Neural cell (in vitro differentiated cells): Measurements from ENCODE around the gene TMEM63B. TPM values are rescaled to one million over a fixed set of nuclear protein-coding genes. Genes with fewer than 3 reads are reported as not detected.

Source experiments
- H2AFZ ChIP-seq: fragments of 200-600, 300-800 bp; sonication (generic), shearing (Covaris generic); 2 replicates; pipeline ENCODE4 v1.6.0; 2014; ENCODE audit warnings: low read depth, mild to moderate bottlenecking, antibody characterized with exemption, low read length, moderate library complexity
- H3F3A ChIP-seq: fragments of 200-600 bp; shearing (Covaris generic); 2 replicates; pipeline ENCODE4 v1.6.1; 2016; ENCODE audit warnings: mild to moderate bottlenecking, moderate library complexity, mixed read lengths, antibody characterized with exemption, low read length; ENCODE audit not compliant: insufficient read depth, poor library complexity, severe bottlenecking
- H3K27ac ChIP-seq: fragments of 200-600, 300-800 bp; sonication (generic), shearing (Covaris generic); 2 replicates; pipeline ENCODE4 v1.5.1; 2014; ENCODE audit warnings: mild to moderate bottlenecking, low read length, moderate library complexity
- H3K27me3 ChIP-seq: fragments of 300-800, 200-600 bp; sonication (generic), shearing (Covaris generic); 2 replicates; pipeline ENCODE4 v1.6.0; 2014; ENCODE audit warnings: mild to moderate bottlenecking, low read depth, low read length, moderate library complexity; ENCODE audit not compliant: insufficient read depth
- H3K36me3 ChIP-seq: fragments of 300-800, 200-600 bp; sonication (generic), shearing (Covaris generic); 2 replicates; pipeline ENCODE4 v1.5.1; 2014; ENCODE audit warnings: mild to moderate bottlenecking, antibody characterized with exemption, low read length, moderate library complexity; ENCODE audit not compliant: insufficient read depth
- H3K4me2 ChIP-seq: fragments of 300-800, 200-600 bp; sonication (generic), shearing (Covaris generic); 2 replicates; pipeline ENCODE4 v1.6.0; 2014; ENCODE audit warnings: mild to moderate bottlenecking, low read length
- H3K4me3 ChIP-seq: fragments of 300-800, 200-600 bp; sonication (generic), shearing (Covaris generic); 2 replicates; pipeline ENCODE4 v1.5.1; 2014; ENCODE audit warnings: mild to moderate bottlenecking, low read length, moderate library complexity
- H3K79me2 ChIP-seq: fragments of 200-600 bp; shearing (Covaris generic); replicated peaks from 2 replicates; pipeline ENCODE4 v1.6.0; 2014; ENCODE audit warnings: mild to moderate bottlenecking, low read length, moderate library complexity; ENCODE audit not compliant: insufficient read depth
- H3K9ac ChIP-seq: fragments of 300-800, 200-600 bp; sonication (generic), shearing (Covaris generic); 2 replicates; pipeline ENCODE4 v1.6.1; 2016; ENCODE audit warnings: mild to moderate bottlenecking, low read length, mixed read lengths
- H3K9me2 ChIP-seq: fragments of 200-600 bp; shearing (Covaris generic); 2 replicates; pipeline ENCODE4 v1.6.1; 2016; ENCODE audit warnings: mild to moderate bottlenecking, low read length, mixed read lengths; ENCODE audit not compliant: insufficient read depth
- H3K9me3 ChIP-seq: fragments of 200-600, 300-800 bp; sonication (generic), shearing (Covaris generic); 2 replicates; pipeline ENCODE4 v1.6.1; 2016; ENCODE audit warnings: mild to moderate bottlenecking, mixed run types, low read length, moderate library complexity, mixed read lengths
- H4K20me1 ChIP-seq: fragments of 200-600 bp; shearing (Covaris generic); 2 replicates; pipeline ENCODE4 v1.6.1; 2016; ENCODE audit warnings: mild to moderate bottlenecking, mixed run types; ENCODE audit not compliant: insufficient read depth
- EP300 ChIP-seq: fragments of 450-650 bp; conservative IDR thresholded peaks from 2 replicates; pipeline ENCODE4 v1.6.1; 2014; ENCODE audit warnings: antibody characterized with exemption, mild to moderate bottlenecking, moderate library complexity; ENCODE audit not compliant: poor library complexity, severe bottlenecking
- EZH2 ChIP-seq: fragments of 200-600, 300-800 bp; shearing (Covaris generic), sonication (generic); IDR thresholded peaks from 2 replicates; pipeline ENCODE4 v1.6.1; 2014; ENCODE audit warnings: antibody characterized with exemption, low read length, borderline replicate concordance, mild to moderate bottlenecking; ENCODE audit not compliant: insufficient read depth, poor library complexity, severe bottlenecking
- MXI1 ChIP-seq: fragments of 450-650 bp; conservative IDR thresholded peaks from 2 replicates; pipeline ENCODE4 v1.6.1; 2014; ENCODE audit warnings: antibody characterized with exemption, mild to moderate bottlenecking; ENCODE audit not compliant: poor library complexity, severe bottlenecking
- POLR2AphosphoS5 ChIP-seq: IDR thresholded peaks from 2 replicates; pipeline ENCODE4 v1.6.1; 2012
- RAD21 ChIP-seq: fragments of 450-650 bp; conservative IDR thresholded peaks from 2 replicates; pipeline ENCODE4 v1.6.1; 2014; ENCODE audit warnings: antibody characterized with exemption, mild to moderate bottlenecking, moderate library complexity
- SMC3 ChIP-seq: fragments of 450-650 bp; conservative IDR thresholded peaks from 2 replicates; pipeline ENCODE4 v1.6.1; 2014; ENCODE audit warnings: antibody characterized with exemption, mild to moderate bottlenecking, moderate library complexity; ENCODE audit not compliant: poor library complexity
- TAF1 ChIP-seq: IDR thresholded peaks from 2 replicates; pipeline ENCODE4 v1.6.1; 2012; ENCODE audit warnings: low read depth
- polyA plus RNA-seq: library from polyadenylated mRNA; depleted of rRNA; stranded (reverse); fragments of >200 nt; gene quantifications from 2 replicates; pipeline ENCODE4 v1.2.3, GENCODE V29; 2014
- TF ChIP-seq, protein P1 (sequence below): IDR thresholded peaks from 2 replicates; pipeline ENCODE4 v1.6.1; 2012; ENCODE audit warnings: borderline replicate concordance
- TF ChIP-seq, protein P2 (sequence below): fragments of 450-650 bp; IDR thresholded peaks from 2 replicates; pipeline ENCODE4 v1.5.1; 2014; ENCODE audit warnings: antibody characterized with exemption, mild to moderate bottlenecking, moderate library complexity; ENCODE audit not compliant: poor library complexity, severe bottlenecking

The TMEM63B gene
- polyA plus RNA-seq, 1 donor from 2014 or later, result 49.9 TPM

DNA sequence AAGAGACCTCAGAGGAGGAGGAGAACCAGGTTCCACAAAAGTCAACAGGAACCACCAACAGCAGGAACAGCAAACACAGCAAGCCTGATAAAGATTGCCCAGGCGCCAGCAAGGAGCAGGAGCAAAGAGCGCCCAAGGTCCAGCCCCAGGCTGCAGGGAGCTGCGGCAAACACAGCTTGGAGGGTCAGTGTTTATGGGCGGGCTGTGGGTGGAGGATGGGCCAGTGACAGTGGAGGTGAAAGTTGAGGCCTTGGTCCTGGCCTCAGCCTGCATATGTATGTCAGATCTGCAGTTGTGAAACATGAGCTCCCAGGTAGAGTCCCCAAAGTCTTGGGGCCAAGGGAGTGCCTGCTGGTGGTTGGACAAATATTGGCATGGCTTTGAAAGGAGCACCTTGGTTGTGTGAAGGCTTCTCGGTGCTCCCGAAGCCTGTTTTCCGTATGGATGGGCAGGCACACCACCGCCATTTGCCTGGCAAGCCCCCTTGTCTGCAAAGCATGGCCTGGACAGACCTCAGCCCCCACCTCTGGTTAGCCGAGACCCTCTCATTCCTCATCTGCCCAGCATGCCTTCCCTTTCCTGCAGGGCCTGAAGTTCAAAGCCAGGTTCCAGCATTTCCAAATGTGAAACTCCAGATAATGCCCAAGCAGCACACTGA, 29.3 kb downstream of the TMEM63B start:
- Histone ChIP-seq H3K27me3 (no peaks in the 10 kb centered on the region), H4K20me1 (no peaks in the 10 kb centered on the region), H3K36me3 (no peaks in the 10 kb centered on the region), H3K27ac (no peak overlapping the region), H3K4me2 (no peak overlapping the region), H2AFZ (no peak overlapping the region), H3K9me2 (no peaks in the 10 kb centered on the region), H3K9ac (no peak overlapping the region), H3K4me3 (no peak overlapping the region), H3F3A (no peaks in the 10 kb centered on the region), H3K9me3 (no peaks in the 10 kb centered on the region), H3K79me2 (no peaks in the 10 kb centered on the region)
- TF ChIP-seq RAD21 (no peak), TAF1 (no peak), EZH2 (no peak), MXI1 (no peak), SMC3 (no peak), EP300 (no peak)
- TF ChIP-seq, protein P1, sequence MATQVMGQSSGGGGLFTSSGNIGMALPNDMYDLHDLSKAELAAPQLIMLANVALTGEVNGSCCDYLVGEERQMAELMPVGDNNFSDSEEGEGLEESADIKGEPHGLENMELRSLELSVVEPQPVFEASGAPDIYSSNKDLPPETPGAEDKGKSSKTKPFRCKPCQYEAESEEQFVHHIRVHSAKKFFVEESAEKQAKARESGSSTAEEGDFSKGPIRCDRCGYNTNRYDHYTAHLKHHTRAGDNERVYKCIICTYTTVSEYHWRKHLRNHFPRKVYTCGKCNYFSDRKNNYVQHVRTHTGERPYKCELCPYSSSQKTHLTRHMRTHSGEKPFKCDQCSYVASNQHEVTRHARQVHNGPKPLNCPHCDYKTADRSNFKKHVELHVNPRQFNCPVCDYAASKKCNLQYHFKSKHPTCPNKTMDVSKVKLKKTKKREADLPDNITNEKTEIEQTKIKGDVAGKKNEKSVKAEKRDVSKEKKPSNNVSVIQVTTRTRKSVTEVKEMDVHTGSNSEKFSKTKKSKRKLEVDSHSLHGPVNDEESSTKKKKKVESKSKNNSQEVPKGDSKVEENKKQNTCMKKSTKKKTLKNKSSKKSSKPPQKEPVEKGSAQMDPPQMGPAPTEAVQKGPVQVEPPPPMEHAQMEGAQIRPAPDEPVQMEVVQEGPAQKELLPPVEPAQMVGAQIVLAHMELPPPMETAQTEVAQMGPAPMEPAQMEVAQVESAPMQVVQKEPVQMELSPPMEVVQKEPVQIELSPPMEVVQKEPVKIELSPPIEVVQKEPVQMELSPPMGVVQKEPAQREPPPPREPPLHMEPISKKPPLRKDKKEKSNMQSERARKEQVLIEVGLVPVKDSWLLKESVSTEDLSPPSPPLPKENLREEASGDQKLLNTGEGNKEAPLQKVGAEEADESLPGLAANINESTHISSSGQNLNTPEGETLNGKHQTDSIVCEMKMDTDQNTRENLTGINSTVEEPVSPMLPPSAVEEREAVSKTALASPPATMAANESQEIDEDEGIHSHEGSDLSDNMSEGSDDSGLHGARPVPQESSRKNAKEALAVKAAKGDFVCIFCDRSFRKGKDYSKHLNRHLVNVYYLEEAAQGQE, result no peak
- TF ChIP-seq, protein P2, sequence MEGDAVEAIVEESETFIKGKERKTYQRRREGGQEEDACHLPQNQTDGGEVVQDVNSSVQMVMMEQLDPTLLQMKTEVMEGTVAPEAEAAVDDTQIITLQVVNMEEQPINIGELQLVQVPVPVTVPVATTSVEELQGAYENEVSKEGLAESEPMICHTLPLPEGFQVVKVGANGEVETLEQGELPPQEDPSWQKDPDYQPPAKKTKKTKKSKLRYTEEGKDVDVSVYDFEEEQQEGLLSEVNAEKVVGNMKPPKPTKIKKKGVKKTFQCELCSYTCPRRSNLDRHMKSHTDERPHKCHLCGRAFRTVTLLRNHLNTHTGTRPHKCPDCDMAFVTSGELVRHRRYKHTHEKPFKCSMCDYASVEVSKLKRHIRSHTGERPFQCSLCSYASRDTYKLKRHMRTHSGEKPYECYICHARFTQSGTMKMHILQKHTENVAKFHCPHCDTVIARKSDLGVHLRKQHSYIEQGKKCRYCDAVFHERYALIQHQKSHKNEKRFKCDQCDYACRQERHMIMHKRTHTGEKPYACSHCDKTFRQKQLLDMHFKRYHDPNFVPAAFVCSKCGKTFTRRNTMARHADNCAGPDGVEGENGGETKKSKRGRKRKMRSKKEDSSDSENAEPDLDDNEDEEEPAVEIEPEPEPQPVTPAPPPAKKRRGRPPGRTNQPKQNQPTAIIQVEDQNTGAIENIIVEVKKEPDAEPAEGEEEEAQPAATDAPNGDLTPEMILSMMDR, result no peak

DNA sequence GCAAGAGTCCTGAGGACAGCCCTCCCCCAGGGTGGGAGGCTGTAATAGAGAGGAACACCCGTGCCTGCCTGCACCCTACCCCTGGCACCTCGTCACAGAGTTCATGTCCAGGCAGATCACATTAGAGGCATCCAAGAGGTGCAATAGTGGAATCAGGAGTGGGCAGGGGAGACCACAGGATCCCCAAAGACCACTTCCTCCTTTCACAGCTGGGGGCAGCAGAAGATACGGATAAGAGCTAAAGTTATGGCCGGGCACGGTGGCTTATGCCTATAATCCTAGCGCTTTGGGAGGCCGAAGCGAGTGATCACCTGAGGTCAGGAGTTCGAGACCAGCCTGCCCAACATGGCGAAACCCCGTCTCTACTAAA, 29.8 kb downstream of the TMEM63B start:
- H3K27ac ChIP-seq, result no peak overlapping the region
- H4K20me1 ChIP-seq, result no peaks in the 10 kb centered on the region
- no peaks in the 10 kb centered on the region for H3K79me2 ChIP-seq
- no peaks in the 10 kb centered on the region for H3K27me3 ChIP-seq
- no peaks in the 10 kb centered on the region for H3F3A ChIP-seq
- no peak overlapping the region for H3K4me2 ChIP-seq
- H3K9me2 ChIP-seq, result no peaks in the 10 kb centered on the region
- H3K36me3 ChIP-seq, result no peaks in the 10 kb centered on the region
- no peak overlapping the region for H3K4me3 ChIP-seq
- H2AFZ ChIP-seq, result no peak overlapping the region
- H3K9ac ChIP-seq, result no peak overlapping the region
- no peak for TF ChIP-seq RAD21
- TF ChIP-seq EP300, result no peak
- TF ChIP-seq TAF1, result no peak
- TF ChIP-seq, protein P2, result no peak
- no peak for TF ChIP-seq EZH2
- no peak for TF ChIP-seq POLR2AphosphoS5
- TF ChIP-seq SMC3, result no peak
- TF ChIP-seq MXI1, result no peak
- TF ChIP-seq, protein P1, result no peak
- no peaks in the 10 kb centered on the region for H3K9me3 ChIP-seq
